ENCODE results near the gene ZCCHC24.

Gene ZCCHC24

GRCh38 chr10:79380125-79380945 lies 65.1 kb downstream of the ZCCHC24 start:
- DNase-seq: no peak

DNA sequence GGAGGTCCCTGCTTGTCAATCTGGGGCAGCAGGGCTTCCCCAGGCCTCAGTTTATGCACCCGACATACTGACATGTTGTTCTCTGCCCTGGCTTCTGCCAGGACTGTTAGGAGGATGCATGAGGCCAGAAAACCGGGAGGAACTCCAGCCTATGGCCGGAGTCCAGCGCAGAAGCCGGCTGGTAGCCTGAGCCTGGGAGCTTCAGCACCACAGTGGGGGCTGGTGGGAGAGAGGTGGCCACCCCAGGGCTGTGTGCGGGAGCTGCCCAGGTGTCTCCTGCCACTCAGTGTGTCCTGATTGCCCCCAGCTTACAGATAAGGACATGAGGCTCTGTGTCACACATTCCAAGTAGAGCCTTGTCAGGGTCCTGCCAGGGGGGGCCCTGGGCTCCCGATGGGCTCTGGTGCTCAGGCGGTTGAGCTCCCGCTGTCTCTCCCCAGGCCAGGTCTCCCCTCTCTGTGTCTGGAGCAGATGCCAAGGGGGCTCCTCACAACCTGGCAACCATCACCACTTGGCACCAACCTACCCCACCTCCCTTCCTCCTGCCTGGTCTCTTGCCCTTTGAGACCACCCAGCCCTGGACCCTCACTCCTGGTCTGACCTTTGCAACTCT lies 65.8 kb downstream of the ZCCHC24 start:
- no peak for DNase-seq

- no peak for DNase-seq
Measured at GRCh38 chr10:79378647-79379511, 66.5 kb downstream of the ZCCHC24 start.

DNA sequence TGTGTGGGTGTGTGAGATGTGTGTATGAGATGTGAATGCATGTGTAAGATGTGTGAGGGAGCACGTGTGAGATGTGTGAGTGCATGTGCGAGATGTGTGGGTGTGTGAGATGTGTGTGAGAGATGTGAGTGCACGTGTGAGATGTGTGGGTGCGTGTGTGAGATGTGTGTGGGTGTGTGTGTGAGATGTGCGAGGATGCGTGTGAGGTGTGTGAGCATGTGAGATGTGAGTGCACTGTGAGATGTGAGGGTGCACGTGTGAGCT lies 67.1 kb downstream of the ZCCHC24 start:
- no peak for DNase-seq

DNA sequence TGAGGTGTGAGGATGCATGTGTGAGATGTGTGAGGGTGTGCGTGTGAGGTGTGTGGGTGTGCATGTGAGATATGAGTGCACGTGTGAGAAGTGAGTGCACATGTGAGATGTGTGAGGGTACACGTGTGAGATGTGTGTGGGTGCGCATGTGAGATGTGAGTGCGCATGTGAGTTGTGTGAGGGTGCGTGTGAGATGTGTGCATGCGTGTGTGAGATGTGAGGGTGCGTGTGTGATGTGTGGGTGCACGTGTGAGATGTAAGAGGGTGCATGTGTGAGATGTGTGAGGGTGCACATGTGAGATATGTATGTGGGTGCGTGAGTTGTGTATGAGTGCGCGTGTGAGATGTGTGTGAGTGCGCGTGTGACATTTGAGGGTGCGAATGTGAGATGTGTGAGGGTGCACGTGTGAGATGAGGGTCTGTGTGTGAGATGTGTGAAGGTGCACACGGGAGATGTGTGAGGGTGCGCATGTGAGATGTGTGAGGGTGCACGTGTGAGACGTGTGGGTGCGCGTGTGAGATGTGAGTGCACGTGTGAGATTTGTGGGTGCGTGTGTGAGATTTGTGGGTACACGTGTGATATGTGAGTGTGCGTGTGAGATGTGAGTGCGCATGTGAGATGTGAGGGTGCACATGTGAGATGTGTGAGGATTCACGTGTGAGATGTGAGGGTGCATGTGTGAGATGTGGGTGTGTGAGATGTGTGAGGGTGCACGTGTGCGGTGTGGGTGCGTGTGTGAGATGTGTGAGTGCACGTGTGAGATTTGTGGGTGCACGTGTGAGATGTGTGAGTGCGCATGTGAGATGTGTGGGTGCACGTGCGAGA lies 67.7 kb downstream of the ZCCHC24 start:
- DNase-seq: no peak

DNA sequence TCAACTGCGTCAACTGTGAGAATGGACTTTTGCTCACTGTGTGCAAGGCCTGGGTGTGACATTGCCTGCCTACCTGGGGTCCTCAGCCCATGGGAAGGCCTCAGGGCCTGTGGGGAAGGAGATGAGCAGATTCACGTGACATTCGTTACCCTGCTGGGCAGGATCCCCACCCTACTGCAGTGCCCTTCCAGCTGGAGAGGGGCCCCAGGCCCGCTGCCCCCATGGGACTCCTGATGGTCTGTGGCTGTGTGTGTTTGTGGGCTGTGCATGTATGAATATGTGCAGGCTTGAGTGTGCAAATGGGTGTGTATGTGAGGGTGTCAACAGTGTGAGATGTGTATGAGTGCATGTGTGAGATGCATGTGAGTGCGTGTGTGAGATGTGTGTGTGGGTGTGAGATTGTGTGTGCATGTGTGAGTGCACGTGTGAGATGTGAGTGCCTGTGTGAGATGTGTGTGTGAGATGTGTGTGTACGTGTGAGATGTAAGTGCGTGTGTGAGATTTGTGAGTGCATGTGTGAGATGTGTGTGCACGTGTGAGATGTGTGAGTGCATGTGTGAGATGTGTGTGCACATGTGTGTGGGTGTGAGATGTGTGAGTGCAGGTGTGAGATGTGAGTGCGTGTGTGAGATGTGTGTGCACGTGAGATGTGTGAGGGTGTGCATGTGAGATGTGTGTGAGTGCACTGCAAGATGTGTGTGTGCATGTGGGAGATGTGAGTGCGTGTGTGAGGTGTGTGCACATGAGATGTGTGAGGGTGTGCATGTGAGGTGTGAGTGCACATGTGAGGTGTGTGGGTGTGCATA lies 68.5 kb downstream of the ZCCHC24 start:
- no peak for DNase-seq

DNA sequence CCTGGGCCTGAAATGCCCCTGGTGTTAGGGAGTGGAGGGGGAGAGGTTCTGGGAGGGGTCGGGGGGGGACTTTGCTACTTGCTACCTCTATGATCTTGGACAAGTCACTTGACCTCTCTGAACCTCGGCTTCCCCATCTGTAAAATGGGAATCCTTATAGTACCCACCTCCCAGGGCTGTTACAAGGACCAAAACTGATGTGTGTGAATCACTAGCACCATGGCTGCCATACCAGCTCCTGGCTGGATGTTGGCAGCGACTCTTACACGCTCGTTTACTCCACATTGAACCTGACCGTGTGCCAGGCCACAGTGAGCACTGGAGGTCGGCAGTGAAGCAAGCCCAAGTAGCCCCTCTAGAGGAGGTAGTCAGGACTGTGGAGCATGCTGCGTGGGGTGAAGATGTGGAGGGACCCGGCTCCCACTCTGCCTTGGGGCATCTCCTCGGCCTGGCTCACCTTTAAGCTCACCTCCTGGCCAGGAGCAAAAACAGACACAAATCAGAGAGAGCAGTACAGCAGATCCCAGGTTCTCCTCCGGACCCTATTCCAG lies 69.3 kb downstream of the ZCCHC24 start:
- DNase-seq: no peak

GRCh38 chr10:79375321-79376077 lies 69.9 kb downstream of the ZCCHC24 start:
- no peak for DNase-seq

- peak; percentile 75 for DNase-seq
Measured at GRCh38 chr10:79374312-79375191, 70.9 kb downstream of the ZCCHC24 start.

- DNase-seq: no peak
Measured at GRCh38 chr10:79372871-79373270, 72.6 kb downstream of the ZCCHC24 start.

DNA sequence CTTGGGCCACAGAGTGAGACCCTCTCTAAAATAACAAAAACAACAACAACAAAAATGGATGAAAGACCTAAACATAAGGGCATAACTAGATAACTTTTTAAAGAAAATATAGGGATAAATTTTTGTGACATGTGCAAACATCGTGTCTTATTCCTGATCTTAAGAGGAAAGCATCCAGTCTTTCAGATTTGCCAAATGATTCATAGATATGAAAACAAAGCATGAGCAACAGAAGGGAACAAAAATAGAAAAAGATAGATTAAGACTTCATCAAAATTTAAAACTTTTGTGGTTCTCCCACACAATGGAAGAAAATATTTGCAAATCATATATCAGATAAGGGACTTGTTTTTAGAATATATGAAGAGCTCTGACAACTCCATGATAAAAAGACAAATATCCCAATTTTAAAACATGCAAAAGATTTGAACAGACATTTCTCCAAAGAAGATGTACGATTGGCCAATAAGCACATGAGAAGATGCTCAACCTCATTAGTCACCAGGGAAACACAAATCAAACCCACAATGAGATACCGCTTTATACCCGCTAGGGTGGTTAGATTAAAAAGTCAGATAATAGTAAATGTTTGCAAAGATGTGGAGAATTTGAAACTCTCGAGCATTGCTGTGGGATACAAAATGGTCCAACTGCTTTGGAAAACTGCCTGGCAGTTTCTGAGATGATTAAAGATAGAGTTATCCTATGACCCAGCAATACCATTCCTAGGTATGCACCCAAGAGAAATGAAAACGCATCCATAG lies 77.8 kb downstream of the ZCCHC24 start:
- no peak for DNase-seq

GRCh38 chr10:79361726-79362397 lies 83.6 kb downstream of the ZCCHC24 start:
- DNase-seq: peak; percentile 34

DNA sequence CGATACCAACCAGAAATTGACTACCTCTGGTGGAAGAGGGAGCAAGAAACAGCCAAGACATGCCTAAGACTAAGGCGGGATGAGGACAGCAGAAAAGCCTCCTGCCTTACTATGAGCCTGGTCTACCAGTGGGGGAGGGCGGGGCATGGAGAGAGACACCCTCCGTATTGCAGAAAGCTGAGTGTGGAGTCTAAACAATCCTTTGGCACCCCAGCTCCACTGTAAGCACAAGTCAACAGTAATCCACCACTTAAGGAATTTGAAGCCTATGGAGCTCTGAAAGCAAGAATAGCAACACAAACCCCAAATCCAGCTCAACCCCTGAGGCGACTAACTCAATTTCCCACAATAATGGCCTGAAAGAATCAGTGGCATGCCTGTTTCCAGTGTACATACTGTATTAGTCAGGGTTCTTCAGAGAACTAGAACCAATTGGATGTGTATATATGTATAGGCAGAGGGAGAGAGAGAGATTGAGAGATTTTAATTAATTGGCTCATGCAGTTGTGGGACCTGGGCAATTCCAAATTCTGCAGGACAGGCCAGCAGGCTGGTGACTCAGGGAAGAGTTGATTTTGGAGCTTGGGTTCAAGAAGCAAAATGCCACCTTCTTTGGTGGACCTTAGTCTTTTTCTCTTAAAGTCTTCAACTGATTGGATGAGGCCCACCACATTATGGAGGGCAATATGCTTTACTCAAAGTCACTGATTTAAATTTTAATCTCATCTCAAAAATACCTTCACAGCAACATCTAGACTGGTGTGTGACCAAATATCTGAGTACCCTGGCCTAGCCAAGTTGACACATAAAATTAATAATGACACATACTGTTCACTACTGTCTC lies 84.7 kb downstream of the ZCCHC24 start:
- no peak for DNase-seq

DNA sequence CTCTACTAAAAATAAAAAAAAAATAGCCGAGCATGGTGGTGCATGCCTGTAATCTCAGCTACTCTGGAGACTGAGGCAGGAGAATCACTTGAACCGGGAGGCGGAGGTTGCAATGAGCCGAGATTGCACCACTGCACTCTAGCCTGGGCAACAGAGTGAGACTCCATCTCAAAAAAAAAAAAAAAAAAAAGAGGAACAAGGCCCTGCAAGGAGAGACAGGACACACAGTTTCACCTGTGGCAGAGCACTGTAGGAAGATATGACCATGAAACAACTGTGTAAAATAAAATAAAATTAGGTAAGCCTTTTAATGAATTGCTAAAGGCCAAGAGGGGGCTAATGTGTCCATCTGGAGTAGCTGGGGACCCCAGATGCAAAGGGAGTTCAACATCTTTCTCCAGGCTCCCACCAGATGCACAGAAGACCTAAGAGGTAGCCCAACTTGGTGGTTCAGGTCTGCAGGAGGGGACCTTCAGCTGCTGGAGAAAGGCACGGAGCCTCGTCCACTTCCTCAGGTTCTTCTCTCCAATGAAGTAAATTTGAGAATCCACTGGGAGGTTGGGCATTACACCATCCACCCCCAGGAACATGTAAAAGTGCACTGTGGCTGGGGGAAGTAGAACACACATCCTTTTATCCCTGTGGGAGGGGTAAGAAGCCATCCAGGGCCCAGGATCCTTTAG lies 85.5 kb downstream of the ZCCHC24 start:
- no peak for DNase-seq

DNA sequence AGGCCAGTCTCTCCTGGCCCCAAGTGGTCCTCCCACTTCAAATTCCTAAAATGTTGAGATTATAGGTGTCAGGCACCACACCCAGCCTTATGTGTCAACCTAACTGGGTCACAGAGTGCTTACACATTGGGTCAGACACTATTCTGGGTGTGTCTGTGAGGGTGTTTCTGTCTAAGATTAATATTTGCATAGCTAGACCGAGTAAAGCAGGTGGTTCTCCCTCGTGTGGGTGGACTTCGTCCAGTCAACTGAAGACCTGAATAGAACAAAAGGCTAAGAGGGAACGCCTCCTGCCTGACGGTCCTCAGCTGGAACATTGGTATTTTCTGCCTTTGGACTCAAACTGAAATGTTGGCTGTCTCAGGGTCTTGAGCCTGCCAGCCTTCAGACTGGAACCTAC lies 86.6 kb downstream of the ZCCHC24 start:
- DNase-seq: no peak

GRCh38 chr10:79357180-79357579 lies 88.2 kb downstream of the ZCCHC24 start:
- DNase-seq: no peak

DNA sequence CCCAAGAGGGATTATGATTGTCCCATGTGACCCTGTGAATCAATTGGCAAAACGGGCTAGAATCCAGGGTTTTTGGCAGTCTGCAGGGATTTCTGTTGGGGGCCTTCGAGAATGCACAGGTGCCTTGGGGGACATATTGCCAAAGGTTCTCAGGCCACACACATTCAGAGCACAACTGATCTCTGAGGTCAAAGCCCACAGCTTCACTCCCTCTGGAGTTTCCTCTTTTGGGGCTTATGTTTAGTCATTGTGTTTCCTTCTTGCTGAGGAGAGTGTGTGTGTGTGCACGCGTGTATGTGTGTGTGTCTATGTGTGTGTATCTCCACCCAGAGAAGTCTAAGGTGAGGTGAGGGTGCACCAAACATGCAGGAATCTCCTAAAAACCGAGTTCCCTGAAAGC lies 89.3 kb downstream of the ZCCHC24 start:
- no peak for DNase-seq

Measured in CD4-positive, alpha-beta T cell treated with Interleukin-17A for 1 hour (primary cell).